ENCODE results near the gene EFCAB9. TPM values are rescaled to one million over a fixed set of nuclear protein-coding genes. Genes with fewer than 3 reads are reported as not detected.

EFCAB9 gene
- total RNA-seq, 4 donors from 2014 or later, result not detected

GRCh38 chr5:172173564-172174153, 20.3 kb upstream of the EFCAB9 start:
- no peak for ATAC-seq
- Histone ChIP-seq H3K27me3 (no peaks in the 10 kb centered on the region), H3K36me3 (no peaks in the 10 kb centered on the region), H3K27ac (peak overlapping the region in 1 of 4 donors; percentile 7), H3K9me3 (no peaks in the 10 kb centered on the region), H3K4me3 (no peak overlapping the region), H3K4me1 (peaks cover 0 to 41% (median 5%) of the 10 kb centered on the region in 3 donors)
- no peak for TF ChIP-seq CTCF (IDR thresholded peaks at IDR 0.05)
- TF ChIP-seq POLR2AphosphoS5 (IDR thresholded peaks at IDR 0.05), result no peak
- TF ChIP-seq POLR2A (IDR thresholded peaks at IDR 0.05), result no peak
- no peak for TF ChIP-seq EP300 (IDR thresholded peaks at IDR 0.05)
- 84 to 92% methylated on average over 7 to 9 of the region's 12 CpGs for WGBS, 2 donors (ENCODE audit: low coverage in 1 of 2)

DNA sequence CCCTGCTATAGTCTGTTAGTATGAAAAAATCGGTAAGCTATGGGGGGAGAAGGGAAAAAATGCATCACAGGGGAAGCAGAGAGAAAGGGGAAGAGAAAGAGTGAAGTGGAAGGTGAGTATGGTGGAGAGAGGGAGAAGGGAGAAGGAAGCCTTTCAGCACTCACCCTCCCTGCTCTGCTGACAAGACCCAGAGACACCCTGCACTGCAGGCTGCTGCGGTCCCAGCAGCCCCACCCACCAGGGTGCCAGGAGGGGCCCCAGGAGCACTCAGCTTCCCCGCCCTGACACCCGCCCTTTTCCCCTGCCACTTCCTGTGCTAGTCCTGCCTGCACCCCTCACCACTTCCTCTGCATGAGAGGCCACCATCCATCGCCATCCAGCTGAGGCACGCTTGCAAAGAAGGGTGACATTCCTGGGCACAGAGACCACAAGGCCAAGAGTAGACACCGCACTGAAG, 18.7 kb upstream of the EFCAB9 start:
- peak; percentile 44 for ATAC-seq
- TF ChIP-seq POLR2A (IDR thresholded peaks at IDR 0.05) (no peak), CTCF (IDR thresholded peaks at IDR 0.05) (no peak), EP300 (IDR thresholded peaks at IDR 0.05) (no peak), POLR2AphosphoS5 (IDR thresholded peaks at IDR 0.05) (no peak)
- WGBS, 2 donors (ENCODE audit: low coverage in 1 of 2), result 80% methylated on average over 1 of the region's 7 CpGs; no CpG with 5 or more reads in 1 of the 2 donors
- peak overlapping the region in 1 of 2 donors; percentile 18 for H3K4me3 ChIP-seq
- H3K9me3 ChIP-seq, result no peaks in the 10 kb centered on the region
- no peaks in the 10 kb centered on the region for H3K36me3 ChIP-seq
- H3K27ac ChIP-seq, result peak overlapping the region in 1 of 4 donors; percentile 51
- H3K4me1 ChIP-seq, result peaks cover 0 to 52% (median 13%) of the 10 kb centered on the region in 3 donors
- no peaks in the 10 kb centered on the region for H3K27me3 ChIP-seq

DNA sequence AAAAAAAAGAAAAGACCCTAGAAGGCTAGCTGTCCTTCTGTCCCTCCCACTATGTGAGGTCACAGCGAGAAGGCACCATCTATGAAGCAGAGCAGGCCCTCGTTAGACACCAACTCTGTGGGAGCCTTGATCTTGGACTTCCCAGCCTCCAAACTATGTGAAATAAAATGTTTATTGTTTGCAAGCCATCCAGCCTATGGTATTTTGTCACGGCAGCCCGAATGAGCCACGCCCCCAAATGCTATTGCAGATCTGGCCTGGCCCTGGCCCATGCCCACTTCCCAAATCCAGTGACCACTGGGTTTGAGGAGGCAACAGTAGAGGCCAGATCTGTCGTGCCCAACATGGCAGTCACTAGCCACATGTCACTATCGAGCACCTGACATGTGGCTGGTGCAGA, 16.8 kb upstream of the EFCAB9 start:
- H3K27ac ChIP-seq, result no peak overlapping the region
- H3K27me3 ChIP-seq, result no peaks in the 10 kb centered on the region
- H3K4me1 ChIP-seq, result peaks cover 0 to 52% (median 13%) of the 10 kb centered on the region in 3 donors
- WGBS, 2 donors (ENCODE audit: low coverage in 1 of 2), result 80 to 94% methylated on average over 1 to 6 of the region's 7 CpGs
- TF ChIP-seq POLR2AphosphoS5 (IDR thresholded peaks at IDR 0.05), result no peak
- TF ChIP-seq CTCF (IDR thresholded peaks at IDR 0.05), result no peak
- TF ChIP-seq EP300 (IDR thresholded peaks at IDR 0.05), result no peak
- no peak for TF ChIP-seq POLR2A (IDR thresholded peaks at IDR 0.05)
- no peaks in the 10 kb centered on the region for H3K36me3 ChIP-seq
- H3K9me3 ChIP-seq, result no peaks in the 10 kb centered on the region
- ATAC-seq, result no peak
- no peak overlapping the region for H3K4me3 ChIP-seq

DNA sequence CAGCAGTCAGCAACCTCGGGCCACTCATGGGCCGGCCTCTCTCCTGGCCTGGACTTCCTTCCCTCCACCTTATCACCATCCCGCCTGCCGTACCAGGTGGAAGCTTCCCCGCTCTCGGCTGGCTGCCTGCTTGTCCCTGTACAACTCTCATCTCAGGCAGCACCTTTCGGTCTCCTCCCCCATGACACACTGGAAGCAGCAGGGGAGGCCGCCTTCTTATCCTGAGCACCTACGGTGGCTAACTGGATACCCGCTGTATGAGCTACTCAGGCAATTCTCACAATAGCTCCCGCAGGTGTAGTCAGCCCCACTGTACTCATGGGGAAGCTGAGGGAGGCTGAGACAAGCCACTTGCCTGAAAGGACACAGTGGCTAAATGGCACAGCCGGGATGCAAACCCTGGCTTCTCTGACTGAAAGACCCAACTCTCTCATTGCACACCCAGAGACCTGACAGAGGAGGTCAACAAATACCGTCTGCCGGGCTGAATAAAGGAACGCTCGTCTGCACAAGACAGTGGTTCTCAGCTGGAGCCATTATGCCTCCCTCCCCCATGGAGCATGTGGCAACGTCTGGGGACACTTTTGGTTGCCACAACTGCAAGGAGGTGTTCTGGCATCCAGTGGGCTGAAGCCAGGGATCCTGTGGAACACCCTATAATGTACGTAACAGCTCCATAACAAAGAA, 15.5 kb upstream of the EFCAB9 start:
- Histone ChIP-seq H3K9me3 (no peaks in the 10 kb centered on the region), H3K4me1 (peaks cover 0 to 46% (median 13%) of the 10 kb centered on the region in 3 donors), H3K36me3 (no peaks in the 10 kb centered on the region), H3K4me3 (no peak overlapping the region), H3K27me3 (no peaks in the 10 kb centered on the region), H3K27ac (peak overlapping the region in 2 of 4 donors; percentile 25 to 66)
- TF ChIP-seq POLR2AphosphoS5 (IDR thresholded peaks at IDR 0.05), result no peak
- TF ChIP-seq CTCF (IDR thresholded peaks at IDR 0.05), result no peak
- no peak for TF ChIP-seq POLR2A (IDR thresholded peaks at IDR 0.05)
- TF ChIP-seq EP300 (IDR thresholded peaks at IDR 0.05), result no peak
- WGBS, 2 donors (ENCODE audit: low coverage in 1 of 2), result 71 to 82% methylated on average over 5 to 7 of the region's 18 CpGs
- no peak for ATAC-seq
